HuH-7.5 (cell line): Measurements from ENCODE around the gene EVC.

ENCODE experiments used
- DNase-seq: peaks from one replicate; pipeline ENCODE4 v3.0.0; 2011; ENCODE audit warnings: low spot score

EVC gene

DNA sequence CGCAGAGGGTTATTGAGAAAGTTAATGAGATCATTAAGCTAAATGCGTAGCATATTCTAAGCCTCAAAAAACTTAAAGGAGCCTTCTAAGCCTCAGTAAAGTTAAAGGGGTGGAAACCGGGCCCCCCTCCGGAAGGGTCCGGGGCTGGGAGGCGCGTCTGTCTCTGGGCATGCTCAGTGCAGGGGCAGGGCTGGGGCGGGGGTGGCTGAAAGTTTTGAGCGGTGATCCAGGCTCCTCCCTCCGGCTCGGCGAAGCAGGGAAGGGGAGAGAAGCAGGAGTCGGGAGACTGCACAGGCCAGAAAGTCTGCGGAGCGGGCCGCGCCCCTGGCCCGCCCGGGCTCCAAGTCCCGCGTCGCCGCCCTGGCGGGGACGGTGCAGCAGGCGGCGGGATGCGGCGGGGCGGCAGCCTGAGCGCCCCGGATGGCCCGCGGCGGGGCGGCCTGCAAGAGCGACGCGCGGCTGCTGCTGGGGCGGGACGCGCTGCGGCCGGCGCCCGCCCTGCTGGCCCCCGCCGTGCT is at the start of gene EVC:
EVC (plus strand) TSS at position 241 of the 518 bp plus-strand sequence; CDS start at position 421, 180 bp downstream.
- DNase-seq, result peak; percentile 49

DNA sequence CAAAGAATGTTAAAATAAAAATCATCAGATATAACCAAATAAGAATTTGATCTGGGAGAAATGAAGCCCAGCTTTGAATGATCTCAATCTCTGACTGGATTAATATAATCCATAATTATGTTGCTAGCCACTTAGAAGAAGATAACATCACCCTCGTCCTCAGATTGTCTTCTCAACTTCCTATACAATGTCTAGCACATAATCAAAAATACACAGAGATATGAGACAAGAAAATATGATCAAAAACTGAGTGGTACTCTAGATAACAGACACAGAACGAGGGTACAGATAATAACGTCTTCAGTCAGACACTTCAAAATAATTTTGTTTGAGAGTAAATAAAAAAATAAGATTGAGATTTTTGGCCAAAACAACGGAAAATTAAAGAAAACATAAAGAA is 49.8 kb upstream of the EVC start:
- DNase-seq, result no peak

DNA sequence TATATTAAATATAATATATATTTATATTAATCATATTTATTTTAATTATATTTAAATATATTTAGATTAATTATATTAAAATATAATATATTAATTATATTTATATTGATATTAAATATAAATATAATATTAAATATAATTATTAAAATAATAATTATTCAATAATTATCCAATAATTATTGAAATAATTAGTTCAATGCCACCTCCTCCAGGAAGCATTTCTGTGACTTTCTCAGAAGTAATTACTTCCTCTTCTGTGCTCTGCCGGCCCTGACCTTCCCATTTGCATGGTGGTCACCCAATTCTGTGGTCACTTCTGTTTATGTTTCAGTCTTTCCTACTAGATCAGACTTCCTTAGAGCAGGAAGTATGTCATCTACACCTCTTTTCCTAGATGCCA is 48.4 kb upstream of the EVC start:
- DNase-seq, result no peak

DNA sequence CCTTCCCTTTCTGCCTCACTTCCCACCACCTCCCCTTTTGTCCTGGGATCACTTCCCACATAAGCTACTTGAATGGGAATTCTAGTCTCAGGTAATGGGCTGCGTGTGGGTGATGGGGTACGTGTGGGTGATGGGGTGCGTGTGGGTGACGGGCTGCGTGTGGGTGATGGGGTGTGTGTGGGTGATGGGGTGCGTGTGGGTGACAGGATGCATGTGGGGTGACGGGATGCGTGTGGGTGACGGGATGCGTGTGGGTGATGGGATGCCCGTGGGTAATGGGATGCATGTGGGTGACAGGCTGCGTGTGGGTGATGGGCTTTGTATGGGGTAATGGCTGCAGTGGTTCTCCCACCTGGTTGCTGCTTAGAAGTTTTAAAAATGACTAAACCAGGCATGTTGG is 46.2 kb upstream of the EVC start:
- no peak for DNase-seq

DNA sequence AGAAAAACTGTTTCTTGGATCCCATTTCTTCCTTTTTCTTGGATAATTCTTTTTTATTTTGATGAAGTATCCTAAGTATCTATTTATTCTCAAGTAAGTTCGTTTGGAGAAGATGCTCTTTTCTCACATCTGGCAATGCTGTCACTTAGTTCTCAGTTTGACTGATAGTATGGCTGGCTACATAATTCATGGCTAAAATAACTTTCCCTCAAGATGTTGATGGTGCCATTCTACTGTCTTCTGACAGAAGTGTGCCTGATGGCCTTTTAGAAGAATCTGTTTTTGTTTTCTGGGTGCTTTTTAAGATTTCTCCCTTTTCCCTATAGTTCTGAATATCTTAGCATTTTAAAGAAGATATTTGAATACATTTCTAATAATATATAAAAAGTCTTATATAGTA is 44.3 kb upstream of the EVC start:
- no peak for DNase-seq

DNA sequence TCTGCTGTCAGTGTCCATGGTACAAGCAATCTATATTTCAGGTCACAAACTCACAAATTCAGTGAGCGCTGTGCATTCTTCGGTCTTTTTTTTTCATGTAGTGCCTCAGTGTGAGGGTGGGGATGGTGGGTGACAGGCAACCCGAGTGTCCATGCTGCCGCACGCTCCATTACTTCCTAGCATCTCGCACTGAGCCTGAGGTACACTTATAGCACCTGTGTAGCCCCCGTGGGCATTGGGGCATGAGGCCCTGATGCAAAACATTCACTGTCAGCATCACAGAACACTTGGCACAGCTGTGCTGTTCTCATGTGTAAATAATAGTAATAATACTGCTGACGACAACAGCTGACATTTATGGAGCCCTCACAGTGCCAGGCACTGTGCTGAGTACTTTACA is 34.2 kb upstream of the EVC start:
- no peak for DNase-seq

DNA sequence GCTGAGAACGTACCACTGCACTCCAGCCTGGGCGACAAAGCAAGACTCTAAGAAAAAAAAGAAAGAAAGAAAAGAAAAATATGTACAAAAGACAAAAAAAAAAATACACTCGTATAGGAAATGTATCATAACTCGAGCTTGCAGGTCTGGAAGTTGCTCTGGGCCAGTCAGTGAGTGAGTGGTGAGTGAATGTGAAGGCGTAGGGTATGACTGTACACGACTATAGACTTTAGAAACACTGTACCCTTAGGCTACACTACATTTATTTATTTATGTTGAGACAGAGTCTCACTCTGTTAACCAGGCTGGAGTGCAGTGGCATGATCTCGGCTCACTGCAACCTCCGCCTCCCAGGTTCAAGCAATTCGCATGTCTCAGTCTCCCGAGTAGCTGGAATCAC is 32.0 kb upstream of the EVC start:
- no peak for DNase-seq

DNA sequence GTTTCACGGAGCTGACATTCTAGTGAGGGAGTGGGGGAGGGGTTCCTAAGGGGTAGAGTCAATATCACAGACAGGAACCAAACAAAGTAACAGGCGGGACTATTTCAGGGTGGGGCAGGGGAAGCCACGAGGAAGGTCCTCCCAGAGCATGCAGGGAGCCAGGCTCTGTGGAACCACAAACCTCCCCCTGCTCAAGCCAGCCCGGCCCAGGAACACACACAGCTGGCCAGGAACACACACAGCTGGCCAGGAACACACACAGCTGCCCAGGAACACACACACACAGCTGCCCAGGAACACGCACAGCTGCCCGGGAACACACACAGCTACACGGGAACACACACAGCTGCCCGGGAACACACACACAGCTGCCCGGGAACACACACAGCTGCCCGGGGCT is 27.4 kb upstream of the EVC start:
- no peak for DNase-seq

DNA sequence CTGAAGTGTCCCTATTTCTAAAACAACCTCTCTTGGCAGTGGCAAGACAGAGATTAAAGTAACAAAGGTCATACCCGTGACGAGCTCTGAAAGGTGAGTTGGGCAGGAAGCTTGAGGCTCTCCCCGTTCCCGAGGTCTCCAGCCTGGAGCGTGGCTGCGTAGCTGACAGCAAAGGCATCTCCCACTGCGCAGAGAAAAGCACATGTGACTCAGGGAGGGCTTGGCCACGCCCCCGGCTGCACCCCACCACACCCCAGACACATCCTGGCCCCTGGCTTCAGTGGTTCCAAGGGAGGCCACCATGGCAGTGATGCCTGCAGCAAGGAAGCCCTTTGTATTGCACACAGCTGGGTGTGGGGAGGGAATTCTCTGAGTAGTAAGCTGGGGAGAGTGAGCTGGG is 25.7 kb upstream of the EVC start:
- DNase-seq, result no peak

DNA sequence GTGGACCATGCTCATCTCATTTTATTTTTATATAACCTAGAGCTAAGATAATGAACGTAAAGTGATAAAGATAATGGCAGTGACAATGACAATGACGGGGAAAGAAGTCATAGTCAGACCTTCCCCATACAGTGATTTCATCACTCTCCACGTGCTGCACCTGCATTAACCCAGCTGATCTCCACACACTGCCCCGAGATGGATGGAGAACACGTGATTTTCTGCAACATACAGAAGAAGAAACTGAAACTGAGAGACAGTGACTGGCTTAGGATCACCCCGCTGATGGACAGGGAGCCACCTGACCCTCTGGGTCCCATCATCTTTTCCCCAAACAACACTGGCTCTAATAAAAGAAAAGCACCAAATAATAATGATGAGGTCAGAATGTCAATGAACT is 24.7 kb upstream of the EVC start:
- DNase-seq, result no peak

DNA sequence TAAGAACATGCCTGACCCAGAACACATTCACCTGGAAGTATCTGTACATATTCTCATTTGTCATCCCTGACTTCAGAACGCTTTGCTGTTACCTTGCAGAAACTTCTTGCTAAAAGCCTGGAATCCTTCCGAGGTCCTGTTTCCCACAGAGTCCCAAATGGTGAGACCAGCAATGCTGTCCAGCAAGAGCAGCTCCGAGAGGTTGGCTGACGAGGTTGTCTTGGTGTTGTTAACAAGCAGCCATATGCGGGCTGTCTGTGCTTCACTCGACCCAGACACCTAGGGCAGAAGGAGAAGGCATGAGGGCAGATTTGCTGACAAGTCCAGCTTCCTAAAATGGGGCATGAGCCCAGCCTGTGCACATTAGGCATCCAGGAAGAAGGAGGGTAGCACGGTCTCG is 21.9 kb upstream of the EVC start:
- DNase-seq, result no peak

DNA sequence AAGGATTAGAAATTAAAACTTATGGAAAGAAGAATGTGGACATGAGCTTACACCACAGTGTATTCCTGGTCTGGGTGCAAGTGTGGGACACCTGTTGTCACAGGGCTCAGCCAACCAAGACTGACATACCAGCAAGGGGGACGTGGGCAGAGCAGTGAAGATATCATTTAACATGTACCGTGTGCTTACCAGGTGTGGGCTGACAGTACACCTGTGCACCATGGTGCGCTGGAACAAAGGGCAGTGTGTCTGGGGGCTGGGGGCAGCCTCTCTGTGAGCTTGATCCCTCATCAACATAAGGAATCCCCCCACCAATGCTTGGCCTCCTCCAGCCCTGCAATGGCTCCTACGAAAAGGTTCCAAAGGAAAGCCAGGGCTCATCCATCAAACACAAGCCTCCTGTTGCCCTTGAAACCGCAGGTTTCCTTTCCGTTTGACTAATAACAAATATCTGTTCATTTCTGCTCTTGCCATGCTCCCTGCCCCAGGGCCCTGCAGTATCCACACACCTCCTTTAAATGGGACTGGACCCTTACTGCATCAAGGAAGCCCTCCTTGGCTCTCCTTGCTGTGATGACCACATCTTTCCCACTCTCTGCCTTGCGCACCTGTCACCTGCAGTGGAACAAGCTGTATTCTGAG is 19.4 kb upstream of the EVC start:
- no peak for DNase-seq

DNA sequence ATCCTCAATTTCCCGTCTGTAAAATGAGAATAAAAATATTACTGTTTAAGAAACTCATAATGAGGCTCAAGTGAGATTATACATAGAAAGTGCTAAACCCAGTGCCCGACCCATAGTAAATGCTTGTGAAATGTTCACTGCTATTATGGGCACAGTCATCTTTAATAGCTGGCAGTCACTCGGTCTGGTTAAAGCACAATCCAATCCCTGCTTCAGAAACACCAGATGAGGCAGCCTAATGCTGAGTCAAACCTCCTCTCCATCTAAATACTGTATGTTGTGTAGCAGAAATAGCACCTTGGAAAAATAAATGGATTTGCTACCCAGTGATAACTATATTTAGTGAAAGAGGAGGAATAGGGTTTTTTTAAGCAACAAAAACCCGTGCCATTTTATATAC is 17.1 kb upstream of the EVC start:
- no peak for DNase-seq

DNA sequence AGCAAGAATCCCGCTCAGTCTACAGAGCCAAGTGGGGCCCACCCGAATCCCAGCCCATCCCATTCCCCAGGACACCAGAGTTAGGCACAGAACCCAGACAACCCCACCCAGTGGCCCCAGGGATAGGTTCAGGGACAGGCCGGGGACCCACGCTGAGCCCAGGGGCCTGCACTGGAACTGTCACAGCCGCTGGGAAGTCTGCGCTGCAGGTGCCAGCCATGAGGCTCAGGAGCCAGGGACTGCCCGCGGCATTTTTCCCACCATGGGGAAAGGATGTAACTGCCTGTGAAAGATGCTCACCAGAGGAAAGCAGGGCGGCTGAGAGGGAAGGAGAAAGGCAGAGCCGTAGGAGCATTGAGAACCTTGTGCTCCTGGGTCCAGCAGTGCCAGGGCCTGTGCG is 14.7 kb upstream of the EVC start:
- DNase-seq, result no peak

DNA sequence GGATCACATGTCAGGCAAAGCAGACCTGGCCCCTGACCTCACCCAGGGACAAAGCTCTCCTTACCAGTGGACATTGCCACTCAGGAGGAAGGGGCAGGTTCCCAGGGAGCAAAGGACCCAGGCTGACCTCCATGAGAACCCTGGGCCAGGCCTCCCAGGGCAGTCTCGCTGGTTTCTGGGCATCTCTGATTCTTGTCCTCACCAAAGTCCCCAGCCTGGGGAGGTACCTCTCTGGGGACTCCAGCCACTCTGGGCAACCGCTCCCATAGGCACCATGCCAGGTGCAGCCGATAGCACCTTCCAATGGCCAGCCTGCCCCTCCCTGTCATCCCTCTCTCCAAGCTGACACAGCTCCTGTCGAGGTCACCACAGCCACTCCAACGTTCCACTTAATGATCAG is 10.5 kb upstream of the EVC start:
- no peak for DNase-seq

DNA sequence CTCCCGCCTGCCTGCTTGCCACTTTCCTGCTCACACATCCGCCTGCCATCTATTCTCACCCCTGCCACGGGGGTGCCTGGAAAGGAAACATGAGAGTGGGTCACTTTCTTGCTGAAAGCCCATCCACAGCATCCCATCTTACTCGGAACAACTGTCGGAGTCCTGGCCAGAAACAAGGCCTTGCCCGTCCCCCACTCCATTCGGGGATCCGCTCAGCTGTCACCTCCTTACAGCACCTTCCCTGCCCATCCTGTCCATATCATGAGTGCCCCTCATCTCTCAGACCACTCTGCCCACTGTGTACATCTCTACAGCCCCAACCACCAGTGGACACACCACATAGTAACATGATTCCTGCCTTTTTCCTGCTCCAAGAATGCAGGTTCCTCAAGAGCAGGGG is 9.0 kb upstream of the EVC start:
- DNase-seq, result no peak

DNA sequence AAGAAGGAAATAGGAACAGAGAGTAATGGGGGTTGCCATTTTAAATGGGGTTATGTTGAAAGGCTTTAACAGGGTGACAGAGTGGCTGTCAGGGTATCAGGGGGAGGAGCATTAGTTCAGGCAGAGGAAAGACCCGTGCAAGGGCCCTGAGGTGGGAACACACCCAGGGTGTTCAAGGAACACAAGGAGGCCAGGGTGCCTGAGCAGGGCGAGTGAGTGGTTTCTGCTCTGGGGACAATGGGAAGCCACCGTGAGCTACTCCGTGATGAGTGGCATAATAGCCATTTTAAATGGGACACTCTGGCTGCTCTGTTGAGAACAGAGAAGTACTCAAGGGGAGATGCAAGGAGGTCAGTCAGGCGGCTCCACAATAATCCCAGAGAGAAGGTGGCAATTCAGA is 7.2 kb upstream of the EVC start:
- no peak for DNase-seq

DNA sequence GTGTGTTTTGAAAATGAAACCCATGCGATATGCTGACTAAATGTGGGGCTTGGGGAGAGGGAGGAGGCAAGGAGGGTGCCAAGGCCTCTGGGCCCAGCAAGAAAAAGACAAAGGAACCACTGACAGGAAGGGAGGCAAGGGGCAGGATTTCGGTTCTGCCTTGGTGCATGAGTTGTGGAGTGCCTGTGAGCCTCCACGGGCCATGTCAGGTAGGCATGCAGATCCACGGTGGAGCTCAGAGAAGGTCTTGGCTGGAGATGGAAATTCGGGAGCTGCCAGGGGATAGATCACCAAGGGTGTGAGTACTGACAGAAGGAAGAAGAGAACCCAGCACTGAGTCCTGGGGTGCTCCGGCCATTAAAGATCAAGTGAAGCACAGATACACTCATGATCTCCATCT is 6.7 kb upstream of the EVC start:
- no peak for DNase-seq

DNA sequence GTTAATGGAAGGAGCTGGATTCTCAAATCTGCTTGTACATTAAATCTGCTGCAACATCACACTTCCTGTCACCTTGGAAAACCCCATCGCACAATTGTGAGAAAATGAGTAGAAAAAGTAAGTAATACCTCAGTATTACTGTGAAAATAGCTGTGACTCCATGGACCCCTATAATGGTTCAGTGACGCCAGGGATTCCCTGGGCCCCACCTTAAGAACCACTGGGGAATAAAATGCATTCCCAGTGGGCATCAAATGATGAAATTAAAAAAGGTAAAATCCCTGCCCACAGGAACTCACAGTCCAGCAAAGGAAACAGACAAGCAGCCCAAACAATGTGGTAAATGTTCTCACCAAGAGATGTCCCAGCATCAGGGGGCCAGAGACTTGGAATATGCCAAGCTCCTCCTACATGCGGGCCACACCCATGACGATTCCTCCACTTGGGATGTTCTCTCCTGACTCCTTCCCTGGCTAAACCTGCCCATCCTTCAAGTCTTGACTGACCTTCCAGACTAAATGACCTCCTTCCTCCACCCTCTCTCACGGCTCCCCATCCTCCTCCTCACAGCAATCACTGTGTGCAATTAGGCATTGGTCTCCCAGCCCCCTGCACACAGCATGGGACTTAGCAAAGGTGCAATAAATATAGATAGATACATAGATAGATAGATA is 5.2 kb upstream of the EVC start:
- no peak for DNase-seq

DNA sequence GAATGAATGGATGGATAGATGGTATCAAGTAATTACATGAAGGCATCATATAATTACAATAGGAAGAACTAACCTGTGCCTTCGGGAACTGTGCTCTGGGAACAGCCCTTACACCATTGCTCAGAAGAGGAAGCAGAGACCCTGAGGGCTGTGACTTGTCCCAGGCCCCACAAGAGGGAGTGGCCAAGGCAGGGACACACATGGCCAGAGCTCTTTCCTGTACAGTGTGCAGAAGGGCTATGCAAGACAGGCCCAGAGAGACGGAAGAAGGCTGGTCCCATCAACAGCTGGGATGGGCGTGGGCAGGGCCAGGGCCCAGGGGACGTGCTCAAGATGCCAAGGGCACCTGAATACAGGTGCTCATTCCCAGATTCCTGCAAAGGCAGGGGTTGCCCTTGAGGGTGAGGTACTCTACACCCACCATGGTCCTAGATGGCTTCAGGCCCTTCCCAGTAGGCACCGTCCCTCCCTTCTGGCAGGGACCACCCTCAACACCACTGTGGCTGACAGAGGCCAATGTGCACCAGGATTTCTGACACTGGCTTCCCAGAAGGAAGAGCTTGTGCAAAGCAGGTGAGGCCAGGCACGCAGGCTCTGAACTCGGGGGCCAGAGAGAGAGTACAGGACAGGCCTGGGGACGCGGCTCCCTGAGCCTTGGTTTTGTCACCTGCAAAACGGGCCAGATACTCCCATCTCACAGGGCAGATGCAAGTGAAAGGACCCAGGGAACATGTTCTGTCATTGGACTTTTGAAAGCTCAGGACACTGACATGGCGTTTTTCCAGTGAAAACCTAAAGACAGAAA is 4.3 kb upstream of the EVC start:
- DNase-seq, result no peak

DNA sequence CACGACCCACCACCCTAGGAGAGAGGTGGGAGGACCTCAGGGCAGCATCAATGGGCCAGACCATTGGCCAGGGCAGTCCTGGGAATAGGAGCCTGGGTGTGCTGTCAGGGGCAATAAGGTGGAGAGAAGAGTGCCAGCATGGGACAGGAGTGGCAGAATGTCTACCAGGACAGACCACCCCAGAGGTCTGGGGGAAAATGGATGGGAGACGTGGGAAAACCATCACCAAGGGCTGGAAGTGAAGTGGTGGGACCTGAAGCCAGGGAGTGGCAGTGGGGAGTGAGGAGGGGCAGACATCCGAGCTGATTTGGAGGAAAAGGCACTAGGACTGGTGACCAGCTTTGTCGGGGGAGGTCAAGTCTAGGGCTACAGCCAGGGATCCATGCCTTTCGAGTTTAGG is 3.6 kb upstream of the EVC start:
- no peak for DNase-seq

DNA sequence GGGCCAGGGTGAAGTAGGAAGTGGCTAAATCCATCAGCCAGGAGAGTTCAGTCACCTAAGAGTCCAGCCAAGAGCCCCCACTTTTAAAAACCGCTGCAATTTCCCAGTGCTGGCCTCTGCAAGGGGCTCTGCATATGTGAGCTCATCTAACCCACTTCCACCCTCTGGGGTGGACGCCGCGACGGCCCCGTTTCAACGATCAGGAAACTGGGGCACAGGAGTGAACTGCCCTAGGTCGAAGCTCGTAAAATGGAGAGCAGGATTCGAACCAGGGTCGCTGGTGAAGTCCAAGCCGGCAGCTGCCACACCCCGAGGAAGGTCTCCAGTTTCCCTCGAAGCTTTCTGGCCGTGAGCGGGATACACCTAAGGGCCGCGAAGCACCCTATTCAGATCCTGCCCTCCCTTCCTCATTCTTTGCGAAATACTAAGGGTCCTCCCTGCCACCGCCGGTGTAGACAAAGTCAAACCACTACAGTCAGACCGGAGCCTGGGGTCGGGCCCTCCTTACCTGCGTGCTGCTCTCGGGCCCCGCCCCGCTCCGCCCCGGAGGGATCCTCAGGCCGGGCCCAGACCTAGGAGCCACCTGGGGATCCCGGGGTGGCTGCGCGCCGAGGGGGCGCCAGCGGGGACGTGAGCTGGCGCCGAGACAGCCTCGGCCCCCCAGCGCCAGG is 3.1 kb upstream of the EVC start:
- no peak for DNase-seq
